Right hindlimb (tissue), 1 donor: Measurements from ENCODE around the gene GALNT14.
"Not testable (repeated sequence)": the region's sequence is repeated elsewhere in the genome, so short reads cannot be mapped to it uniquely, and the experiment has no call there.

Experiments
- DNase-seq: peaks from one replicate; pipeline ENCODE4 v3.0.0-alpha.2; 2018

GALNT14 gene

GRCh38 chr2:30934066-30934465, 204.2 kb downstream of the GALNT14 start:
- no peak for DNase-seq

- no peak for DNase-seq
Observed at GRCh38 chr2:30933496-30933895, 204.7 kb downstream of the GALNT14 start.

DNA sequence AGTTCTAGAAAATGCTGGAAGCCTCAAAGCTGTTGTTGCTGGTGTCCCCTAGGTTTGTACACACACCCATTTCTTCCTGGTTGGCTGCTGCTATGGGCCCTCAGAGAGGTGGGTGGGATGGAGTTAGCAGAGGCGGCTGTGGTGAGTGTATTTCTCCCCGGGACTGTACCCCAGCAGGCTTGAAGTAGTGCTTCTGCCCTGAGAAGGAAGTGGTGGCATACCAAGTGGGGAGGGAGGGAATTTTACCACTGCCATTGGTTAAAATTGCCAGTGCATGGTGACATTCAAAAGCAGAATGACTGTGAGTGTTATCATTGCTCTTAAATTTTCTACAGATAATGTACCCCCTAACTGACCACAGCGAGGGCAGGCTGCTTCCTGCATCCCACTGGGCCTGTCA, 205.4 kb downstream of the GALNT14 start:
- DNase-seq: no peak

DNA sequence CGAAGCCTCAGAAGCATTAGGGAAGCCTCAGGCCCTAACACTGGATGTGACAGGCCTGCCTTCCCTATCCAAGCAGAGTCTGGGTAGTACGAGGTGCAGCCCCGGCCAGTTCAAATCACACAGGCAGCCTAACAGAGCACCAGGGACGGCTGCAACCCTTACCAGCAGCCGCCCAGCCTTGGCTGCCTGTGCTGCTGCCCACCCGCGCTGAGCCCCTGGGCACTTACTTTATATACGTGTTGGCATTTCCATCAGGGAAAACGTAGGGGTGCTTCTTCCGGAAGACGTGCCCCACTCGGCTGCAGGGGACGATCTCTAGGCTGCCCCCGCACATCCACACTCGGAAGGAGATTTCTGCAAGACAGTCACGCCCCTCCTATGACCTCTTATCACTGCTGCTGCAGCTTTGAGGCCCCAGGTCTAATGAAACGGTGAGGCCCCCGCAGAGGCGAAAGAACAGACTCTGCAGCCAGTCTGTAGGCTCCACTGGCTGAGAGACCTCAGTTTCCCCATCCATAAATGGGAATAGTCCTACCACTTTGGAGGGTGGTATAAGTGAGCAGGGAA, 206.3 kb downstream of the GALNT14 start:
- DNase-seq: no peak

- DNase-seq: no peak
Observed at GRCh38 chr2:30930716-30931115, 207.5 kb downstream of the GALNT14 start.

- DNase-seq: peak; percentile 33
Observed at GRCh38 chr2:30927465-30928075, 210.7 kb downstream of the GALNT14 start.

DNA sequence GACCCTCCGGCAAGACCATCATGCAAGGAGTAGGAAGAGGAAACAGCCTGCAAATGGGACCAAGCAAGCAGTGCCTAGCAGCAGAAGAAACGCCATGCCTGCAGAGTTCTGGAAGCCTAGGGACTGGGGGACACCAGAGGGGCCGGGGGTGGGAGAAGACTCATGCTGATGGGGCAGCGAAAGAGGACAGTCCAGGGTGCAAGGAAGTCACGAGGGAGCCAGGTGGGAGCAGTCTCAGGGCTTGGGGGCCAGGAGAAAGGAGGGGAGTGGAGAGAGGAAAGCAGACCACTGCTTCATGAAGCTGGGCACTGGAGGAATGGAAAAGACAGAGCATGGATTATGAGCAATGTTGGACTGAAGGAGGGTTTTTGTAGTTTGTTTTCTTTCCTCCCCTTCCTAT, 211.6 kb downstream of the GALNT14 start:
- DNase-seq: no peak

DNA sequence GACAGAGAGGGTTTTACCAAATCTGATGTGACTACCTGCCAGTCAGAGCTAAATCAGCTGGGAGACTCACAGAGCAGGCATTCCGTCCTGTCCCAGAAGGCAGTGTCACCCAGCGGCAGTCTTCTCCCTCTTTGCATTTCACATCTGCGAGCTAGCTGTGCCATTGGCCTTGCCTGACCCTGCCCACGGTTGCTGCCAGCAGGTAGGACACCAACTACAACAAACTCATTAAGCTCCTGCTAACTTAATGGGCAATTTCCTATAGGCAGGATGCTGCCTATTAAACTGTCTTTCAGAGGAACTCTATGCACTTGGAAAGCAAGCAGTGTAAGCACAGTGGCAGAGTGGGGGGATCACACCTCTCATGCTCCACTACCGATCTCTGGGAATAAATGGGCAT, 214.6 kb downstream of the GALNT14 start:
- DNase-seq: no peak

GRCh38 chr2:30920511-30920910, 217.7 kb downstream of the GALNT14 start:
- DNase-seq: no peak

DNA sequence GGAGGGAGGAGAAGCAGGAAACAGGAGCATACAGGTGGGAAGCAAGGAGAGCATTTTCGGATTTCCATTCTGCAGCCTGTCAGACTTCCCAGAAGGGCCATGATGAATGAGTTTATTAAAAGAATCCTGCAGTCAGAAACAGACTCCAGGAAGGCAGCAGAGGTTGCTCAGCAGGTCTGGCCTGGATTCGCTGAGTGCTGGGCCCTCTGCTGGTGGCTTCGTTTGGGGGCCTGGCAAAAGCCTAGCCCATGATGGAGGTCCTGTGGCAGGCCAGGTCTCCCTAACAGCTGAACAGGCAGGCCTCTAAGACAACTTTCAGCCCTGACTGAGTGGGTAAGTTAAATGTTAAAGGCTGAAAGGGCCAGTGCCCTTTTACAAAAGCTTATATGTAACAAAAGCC, 222.8 kb downstream of the GALNT14 start:
- DNase-seq: peak; percentile 33

DNA sequence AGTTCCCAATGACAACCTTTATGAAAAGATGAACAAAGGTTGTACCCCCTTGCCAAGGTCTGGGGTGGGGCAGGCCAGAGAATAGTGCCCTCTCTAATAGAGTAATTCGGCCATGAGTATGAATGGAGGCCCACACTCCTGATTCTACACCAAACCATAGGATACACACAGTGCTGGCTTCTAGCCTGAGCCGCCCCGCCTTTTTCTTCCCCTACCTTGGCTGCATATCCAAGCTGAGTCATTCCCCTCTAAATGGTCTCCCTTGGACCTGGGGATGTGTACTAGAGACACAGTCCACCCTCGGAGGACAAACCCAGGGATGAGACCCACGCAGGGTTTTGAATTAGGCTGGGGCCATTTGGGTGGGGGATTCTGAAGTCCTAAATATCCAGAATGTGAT, 223.8 kb downstream of the GALNT14 start:
- no peak for DNase-seq

DNA sequence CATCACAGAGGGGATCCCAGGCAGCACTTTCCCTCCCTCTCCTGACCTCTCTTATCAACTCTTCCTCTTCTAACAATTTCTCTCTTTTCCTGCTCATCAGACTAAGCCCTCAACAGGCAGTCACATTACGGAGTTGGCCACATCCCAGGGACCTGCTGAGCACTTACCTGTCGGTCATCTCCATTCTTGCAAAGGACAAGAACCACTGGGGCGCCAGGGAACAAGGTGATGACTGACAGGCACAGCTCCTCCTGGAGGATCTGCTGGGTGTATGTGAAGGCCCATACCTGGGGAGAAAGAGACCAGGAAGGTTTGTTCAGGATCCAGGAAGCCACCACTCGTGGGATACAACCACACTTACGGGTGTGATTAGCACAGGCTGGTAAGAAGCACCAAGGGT, 226.2 kb downstream of the GALNT14 start:
- DNase-seq: no peak

DNA sequence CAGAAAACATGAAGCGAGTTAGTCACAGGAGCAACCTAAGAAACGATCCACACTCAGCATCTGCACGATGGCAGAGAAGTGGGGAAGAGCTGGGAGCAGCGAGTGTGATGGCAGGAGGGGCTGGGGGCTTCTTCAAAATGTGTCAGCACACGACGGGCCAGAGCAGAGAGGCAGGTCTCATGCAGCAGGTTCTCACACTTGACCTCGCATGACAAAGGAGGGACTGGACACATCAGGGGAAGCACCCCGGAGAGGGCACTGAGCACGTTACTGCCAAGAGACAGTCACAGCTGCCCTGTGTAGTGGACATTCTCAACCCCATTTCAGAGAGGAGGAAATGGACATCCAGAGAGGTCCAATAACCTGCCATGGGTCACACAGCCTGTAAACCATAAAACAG, 226.9 kb downstream of the GALNT14 start:
- DNase-seq: no peak

DNA sequence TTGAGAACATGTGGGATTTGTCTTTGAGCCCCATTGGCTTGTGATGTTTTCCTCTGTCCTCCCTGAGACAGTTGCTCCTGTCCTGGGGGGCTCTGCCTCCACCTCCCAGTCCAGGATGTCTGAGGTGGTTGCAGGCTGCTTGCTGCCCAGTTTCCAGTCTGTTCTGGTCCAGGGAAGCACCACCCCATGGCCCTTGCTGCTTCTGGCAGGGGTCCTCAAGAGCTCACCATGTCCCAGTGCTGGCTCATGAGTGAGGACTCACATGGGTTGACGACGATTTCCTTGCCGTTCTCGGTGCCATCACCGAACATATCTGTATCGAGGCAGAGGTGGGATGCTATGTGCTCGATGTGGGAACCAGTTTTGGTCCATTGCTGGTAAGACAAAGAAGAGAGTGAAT, 227.6 kb downstream of the GALNT14 start:
- no peak for DNase-seq

- not testable (repeated sequence) for DNase-seq
Observed at GRCh38 chr2:30904437-30904836, 233.8 kb downstream of the GALNT14 start.

DNA sequence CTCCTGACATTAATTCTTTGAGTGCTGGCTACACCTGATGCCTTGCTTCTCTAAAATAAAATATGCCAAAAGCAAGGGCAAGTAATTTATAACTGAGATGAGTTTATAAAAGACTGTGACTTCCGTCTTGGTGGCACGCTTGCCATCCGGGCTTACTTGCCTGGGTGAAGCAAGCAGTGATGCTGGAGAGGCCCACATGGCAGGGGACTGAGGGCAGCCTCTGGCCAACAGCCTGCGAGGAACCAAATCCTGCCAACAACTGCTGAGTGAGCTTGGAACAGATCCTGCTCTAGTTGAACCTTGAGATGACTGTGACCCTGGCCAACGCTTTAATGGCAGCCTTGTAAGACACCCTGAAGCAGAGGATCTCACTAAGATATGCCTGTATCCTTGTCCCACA, 234.9 kb downstream of the GALNT14 start:
- DNase-seq: no peak

GRCh38 chr2:30900381-30900780, 237.9 kb downstream of the GALNT14 start:
- no peak for DNase-seq

DNA sequence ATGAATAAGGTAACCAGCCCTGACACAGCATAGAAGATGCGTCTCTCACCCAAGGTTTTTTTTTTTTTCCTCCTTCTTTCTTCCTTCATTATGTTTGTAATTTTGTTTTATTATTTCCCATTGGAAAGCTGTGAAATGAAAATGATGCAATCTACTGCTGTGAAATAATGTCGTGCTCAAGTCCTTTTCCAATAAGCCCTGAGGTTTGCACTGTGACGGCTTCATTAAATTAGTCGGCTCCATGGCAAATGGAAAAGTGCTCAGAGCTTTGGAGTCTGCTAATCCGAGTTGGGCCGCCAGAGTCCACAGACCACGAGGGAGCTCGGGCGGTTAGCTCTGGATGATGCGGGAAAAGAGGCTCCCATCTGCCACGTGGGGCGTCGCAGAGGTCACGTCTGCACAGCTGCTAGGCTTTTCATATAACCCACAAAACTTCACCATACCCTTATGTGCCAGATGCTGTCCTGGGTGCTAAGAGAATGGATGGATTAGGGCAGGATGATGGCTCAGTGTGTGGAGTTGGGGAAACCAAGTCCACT, 238.7 kb downstream of the GALNT14 start:
- no peak for DNase-seq

- DNase-seq: no peak
Observed at GRCh38 chr2:30897539-30897938, 240.7 kb downstream of the GALNT14 start.

- peak; percentile 28 for DNase-seq
Observed at GRCh38 chr2:30894498-30895119, 243.6 kb downstream of the GALNT14 start.

DNA sequence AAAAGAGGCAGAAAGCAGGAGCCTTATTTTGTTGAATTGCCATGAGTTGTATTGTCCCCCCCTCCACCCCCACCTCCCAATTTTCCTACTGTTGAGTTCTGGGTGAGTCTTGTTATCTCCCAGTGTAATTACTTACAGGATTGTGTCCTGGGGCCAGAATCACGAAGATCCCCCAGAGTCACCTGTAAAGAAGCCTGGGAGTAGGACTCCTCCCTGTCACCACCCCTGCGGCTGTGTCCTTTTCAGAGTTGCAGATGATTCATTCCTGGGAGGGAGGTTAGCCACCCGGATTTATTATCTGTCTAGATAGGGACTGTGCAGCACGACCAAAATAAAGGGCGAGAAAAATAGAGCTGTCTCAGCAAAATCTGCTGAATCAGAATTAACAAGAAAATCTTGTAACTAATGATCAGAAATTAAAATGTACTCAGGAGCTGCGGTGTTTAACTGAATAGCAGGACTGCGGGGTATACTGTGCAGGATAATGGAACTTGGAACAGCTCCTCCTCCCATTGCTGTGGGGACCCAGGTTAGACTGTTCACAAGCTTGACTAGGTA, 249.3 kb downstream of the GALNT14 start:
- no peak for DNase-seq

GRCh38 chr2:30886080-30886479, 252.2 kb downstream of the GALNT14 start:
- no peak for DNase-seq

DNA sequence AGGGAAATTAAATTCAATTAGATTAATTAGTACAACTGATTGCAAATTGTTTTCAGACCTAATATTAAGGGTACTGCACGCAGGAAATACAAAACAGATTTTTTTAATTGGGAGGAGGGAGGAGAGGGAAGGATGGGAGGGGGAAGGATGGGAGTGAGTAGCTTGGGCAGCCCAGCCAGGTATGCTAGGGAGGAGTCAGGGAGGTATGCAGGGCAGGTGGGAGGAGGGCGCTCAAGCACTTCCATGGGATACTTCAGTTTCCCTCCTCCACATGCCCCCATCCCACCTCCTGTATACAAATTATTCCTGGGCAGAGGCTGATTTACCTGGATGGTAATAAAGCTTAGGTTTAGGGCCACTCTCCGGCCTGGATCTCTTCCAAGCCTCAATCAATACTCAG, 254.4 kb downstream of the GALNT14 start:
- DNase-seq: no peak

- no peak for DNase-seq
Observed at GRCh38 chr2:30883184-30883583, 255.1 kb downstream of the GALNT14 start.
